WTC11 (cell line): Measurements from ENCODE around the gene RIN3.

Experiments
- ATF3 ChIP-seq: sonication (generic); formaldehyde crosslinking; conservative IDR thresholded peaks from 2 replicates; pipeline ENCODE4 v1.8.1; 2022; ENCODE audit warnings: mild to moderate bottlenecking, missing genetic modification reagents
- CREB1 ChIP-seq: sonication (generic); formaldehyde crosslinking; IDR thresholded peaks from 2 replicates; pipeline ENCODE4 v1.8.0; 2023; ENCODE audit warnings: mild to moderate bottlenecking, missing genetic modification reagents
- CREM ChIP-seq: sonication (generic); formaldehyde crosslinking; IDR thresholded peaks from 2 replicates; pipeline ENCODE4 v1.8.1; 2022; ENCODE audit warnings: mild to moderate bottlenecking, missing genetic modification reagents, moderate library complexity
- GRHL2 ChIP-seq: fragments of 250-450 bp; sonication (Bioruptor Pico); IDR thresholded peaks from 2 replicates; pipeline ENCODE4 v1.8.0; 2022; ENCODE audit warnings: mild to moderate bottlenecking, moderate library complexity; ENCODE audit not compliant: insufficient replicate concordance, severe bottlenecking
- NFYB ChIP-seq: sonication (generic); formaldehyde crosslinking; conservative IDR thresholded peaks from 2 replicates; pipeline ENCODE4 v1.8.0; 2022; ENCODE audit warnings: low read depth, missing genetic modification reagents
- SMAD4 ChIP-seq: sonication (generic); formaldehyde crosslinking; IDR thresholded peaks from 2 replicates; pipeline ENCODE4 v1.8.0; 2022; ENCODE audit warnings: mild to moderate bottlenecking, missing genetic modification reagents
- USF1 ChIP-seq: sonication (generic); formaldehyde crosslinking; IDR thresholded peaks from 2 replicates; pipeline ENCODE4 v1.8.0; 2022; ENCODE audit warnings: mild to moderate bottlenecking, missing genetic modification reagents
- ZNF121 ChIP-seq: sonication (generic); formaldehyde crosslinking; IDR thresholded peaks from 2 replicates; pipeline ENCODE4 v1.8.0; 2023; ENCODE audit warnings: missing genetic modification reagents
- TF ChIP-seq, protein P1 (sequence below): fragments of 200-600 bp; IDR thresholded peaks from 2 replicates; pipeline ENCODE4 v1.8.0; 2022; ENCODE audit warnings: antibody characterized with exemption
- TF ChIP-seq, protein P2 (sequence below): sonication (generic); formaldehyde crosslinking; IDR thresholded peaks from 2 replicates; pipeline ENCODE4 v1.8.1; 2022; ENCODE audit warnings: missing genetic modification reagents, borderline replicate concordance
- TF ChIP-seq, protein P3 (sequence below): sonication (generic); formaldehyde crosslinking; IDR thresholded peaks from 2 replicates; pipeline ENCODE4 v1.8.1; 2023; ENCODE audit warnings: mild to moderate bottlenecking, missing genetic modification reagents, borderline replicate concordance
- TF ChIP-seq, protein P4 (sequence below): sonication (generic); formaldehyde crosslinking; IDR thresholded peaks from 2 replicates; pipeline ENCODE4 v1.8.1; 2023; ENCODE audit warnings: mild to moderate bottlenecking, missing genetic modification reagents, moderate library complexity
- TF ChIP-seq, protein P5 (sequence below): sonication (generic); formaldehyde crosslinking; IDR thresholded peaks from 2 replicates; pipeline ENCODE4 v1.8.0; 2022; ENCODE audit warnings: mild to moderate bottlenecking, missing genetic modification reagents
- TF ChIP-seq, protein P6 (sequence below): sonication (generic); formaldehyde crosslinking; IDR thresholded peaks from 2 replicates; pipeline ENCODE4 v1.8.1; 2023; ENCODE audit warnings: mild to moderate bottlenecking, moderate library complexity, missing genetic modification reagents

GRCh38 chr14:92650581-92651105, 137.1 kb downstream of the RIN3 start:
- TF ChIP-seq, protein P1, sequence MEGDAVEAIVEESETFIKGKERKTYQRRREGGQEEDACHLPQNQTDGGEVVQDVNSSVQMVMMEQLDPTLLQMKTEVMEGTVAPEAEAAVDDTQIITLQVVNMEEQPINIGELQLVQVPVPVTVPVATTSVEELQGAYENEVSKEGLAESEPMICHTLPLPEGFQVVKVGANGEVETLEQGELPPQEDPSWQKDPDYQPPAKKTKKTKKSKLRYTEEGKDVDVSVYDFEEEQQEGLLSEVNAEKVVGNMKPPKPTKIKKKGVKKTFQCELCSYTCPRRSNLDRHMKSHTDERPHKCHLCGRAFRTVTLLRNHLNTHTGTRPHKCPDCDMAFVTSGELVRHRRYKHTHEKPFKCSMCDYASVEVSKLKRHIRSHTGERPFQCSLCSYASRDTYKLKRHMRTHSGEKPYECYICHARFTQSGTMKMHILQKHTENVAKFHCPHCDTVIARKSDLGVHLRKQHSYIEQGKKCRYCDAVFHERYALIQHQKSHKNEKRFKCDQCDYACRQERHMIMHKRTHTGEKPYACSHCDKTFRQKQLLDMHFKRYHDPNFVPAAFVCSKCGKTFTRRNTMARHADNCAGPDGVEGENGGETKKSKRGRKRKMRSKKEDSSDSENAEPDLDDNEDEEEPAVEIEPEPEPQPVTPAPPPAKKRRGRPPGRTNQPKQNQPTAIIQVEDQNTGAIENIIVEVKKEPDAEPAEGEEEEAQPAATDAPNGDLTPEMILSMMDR: no peak
- TF ChIP-seq GRHL2 (CRISPR knock-in tag): no peak
- TF ChIP-seq NFYB (CRISPR knock-in tag): no peak
- TF ChIP-seq ATF3 (CRISPR knock-in tag): no peak
- TF ChIP-seq, protein P2, sequence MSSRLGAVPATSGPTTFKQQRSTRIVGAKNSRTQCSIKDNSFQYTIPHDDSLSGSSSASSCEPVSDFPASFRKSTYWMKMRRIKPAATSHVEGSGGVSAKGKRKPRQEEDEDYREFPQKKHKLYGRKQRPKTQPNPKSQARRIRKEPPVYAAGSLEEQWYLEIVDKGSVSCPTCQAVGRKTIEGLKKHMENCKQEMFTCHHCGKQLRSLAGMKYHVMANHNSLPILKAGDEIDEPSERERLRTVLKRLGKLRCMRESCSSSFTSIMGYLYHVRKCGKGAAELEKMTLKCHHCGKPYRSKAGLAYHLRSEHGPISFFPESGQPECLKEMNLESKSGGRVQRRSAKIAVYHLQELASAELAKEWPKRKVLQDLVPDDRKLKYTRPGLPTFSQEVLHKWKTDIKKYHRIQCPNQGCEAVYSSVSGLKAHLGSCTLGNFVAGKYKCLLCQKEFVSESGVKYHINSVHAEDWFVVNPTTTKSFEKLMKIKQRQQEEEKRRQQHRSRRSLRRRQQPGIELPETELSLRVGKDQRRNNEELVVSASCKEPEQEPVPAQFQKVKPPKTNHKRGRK (CRISPR knock-in tag): no peak
- TF ChIP-seq, protein P3, sequence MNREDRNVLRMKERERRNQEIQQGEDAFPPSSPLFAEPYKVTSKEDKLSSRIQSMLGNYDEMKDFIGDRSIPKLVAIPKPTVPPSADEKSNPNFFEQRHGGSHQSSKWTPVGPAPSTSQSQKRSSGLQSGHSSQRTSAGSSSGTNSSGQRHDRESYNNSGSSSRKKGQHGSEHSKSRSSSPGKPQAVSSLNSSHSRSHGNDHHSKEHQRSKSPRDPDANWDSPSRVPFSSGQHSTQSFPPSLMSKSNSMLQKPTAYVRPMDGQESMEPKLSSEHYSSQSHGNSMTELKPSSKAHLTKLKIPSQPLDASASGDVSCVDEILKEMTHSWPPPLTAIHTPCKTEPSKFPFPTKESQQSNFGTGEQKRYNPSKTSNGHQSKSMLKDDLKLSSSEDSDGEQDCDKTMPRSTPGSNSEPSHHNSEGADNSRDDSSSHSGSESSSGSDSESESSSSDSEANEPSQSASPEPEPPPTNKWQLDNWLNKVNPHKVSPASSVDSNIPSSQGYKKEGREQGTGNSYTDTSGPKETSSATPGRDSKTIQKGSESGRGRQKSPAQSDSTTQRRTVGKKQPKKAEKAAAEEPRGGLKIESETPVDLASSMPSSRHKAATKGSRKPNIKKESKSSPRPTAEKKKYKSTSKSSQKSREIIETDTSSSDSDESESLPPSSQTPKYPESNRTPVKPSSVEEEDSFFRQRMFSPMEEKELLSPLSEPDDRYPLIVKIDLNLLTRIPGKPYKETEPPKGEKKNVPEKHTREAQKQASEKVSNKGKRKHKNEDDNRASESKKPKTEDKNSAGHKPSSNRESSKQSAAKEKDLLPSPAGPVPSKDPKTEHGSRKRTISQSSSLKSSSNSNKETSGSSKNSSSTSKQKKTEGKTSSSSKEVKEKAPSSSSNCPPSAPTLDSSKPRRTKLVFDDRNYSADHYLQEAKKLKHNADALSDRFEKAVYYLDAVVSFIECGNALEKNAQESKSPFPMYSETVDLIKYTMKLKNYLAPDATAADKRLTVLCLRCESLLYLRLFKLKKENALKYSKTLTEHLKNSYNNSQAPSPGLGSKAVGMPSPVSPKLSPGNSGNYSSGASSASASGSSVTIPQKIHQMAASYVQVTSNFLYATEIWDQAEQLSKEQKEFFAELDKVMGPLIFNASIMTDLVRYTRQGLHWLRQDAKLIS (CRISPR knock-in tag): no peak
- no peak for TF ChIP-seq CREB1 (CRISPR knock-in tag)
- TF ChIP-seq, protein P4, sequence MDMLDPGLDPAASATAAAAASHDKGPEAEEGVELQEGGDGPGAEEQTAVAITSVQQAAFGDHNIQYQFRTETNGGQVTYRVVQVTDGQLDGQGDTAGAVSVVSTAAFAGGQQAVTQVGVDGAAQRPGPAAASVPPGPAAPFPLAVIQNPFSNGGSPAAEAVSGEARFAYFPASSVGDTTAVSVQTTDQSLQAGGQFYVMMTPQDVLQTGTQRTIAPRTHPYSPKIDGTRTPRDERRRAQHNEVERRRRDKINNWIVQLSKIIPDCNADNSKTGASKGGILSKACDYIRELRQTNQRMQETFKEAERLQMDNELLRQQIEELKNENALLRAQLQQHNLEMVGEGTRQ (CRISPR knock-in tag): no peak
- TF ChIP-seq, protein P5, sequence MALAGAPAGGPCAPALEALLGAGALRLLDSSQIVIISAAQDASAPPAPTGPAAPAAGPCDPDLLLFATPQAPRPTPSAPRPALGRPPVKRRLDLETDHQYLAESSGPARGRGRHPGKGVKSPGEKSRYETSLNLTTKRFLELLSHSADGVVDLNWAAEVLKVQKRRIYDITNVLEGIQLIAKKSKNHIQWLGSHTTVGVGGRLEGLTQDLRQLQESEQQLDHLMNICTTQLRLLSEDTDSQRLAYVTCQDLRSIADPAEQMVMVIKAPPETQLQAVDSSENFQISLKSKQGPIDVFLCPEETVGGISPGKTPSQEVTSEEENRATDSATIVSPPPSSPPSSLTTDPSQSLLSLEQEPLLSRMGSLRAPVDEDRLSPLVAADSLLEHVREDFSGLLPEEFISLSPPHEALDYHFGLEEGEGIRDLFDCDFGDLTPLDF (CRISPR knock-in tag): no peak
- no peak for TF ChIP-seq CREM (CRISPR knock-in tag)
- no peak for TF ChIP-seq ZNF121 (CRISPR knock-in tag)
- TF ChIP-seq, protein P6, sequence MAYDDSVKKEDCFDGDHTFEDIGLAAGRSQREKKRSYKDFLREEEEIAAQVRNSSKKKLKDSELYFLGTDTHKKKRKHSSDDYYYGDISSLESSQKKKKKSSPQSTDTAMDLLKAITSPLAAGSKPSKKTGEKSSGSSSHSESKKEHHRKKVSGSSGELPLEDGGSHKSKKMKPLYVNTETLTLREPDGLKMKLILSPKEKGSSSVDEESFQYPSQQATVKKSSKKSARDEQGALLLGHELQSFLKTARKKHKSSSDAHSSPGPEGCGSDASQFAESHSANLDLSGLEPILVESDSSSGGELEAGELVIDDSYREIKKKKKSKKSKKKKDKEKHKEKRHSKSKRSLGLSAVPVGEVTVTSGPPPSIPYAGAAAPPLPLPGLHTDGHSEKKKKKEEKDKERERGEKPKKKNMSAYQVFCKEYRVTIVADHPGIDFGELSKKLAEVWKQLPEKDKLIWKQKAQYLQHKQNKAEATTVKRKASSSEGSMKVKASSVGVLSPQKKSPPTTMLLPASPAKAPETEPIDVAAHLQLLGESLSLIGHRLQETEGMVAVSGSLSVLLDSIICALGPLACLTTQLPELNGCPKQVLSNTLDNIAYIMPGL: no peak
- TF ChIP-seq SMAD4 (CRISPR knock-in tag): no peak
- no peak for TF ChIP-seq USF1 (CRISPR knock-in tag)
